Calu3 (cell line): ENCODE measurements around the gene ZNF692. TPM values are rescaled to one million over a fixed set of nuclear protein-coding genes. Genes with fewer than 3 reads are reported as not detected.
A peak's percentile ranks its signal among the peaks of the same experiment; 100 is the strongest.
"Not testable (repeated sequence)": the region's sequence is repeated elsewhere in the genome, so short reads cannot be mapped to it uniquely, and the experiment has no call there.

ENCODE experiments used
- BruUV-seq: library from RNA; stranded (reverse); fragments of 400-500 nt; replicated peaks from 2 replicates; lab custom pipeline; 2021; lab: Mats Ljungman, UMichigan
- CTCF ChIA-PET: fragments of 300-600 bp; sonication (Branson Sonifier 250); formaldehyde crosslinking; loops from one replicate; lab custom pipeline; 2022; ENCODE audit warnings: antibody characterized with exemption; lab: Charles Lee
- DNase-seq: peaks from one replicate; pipeline ENCODE4 v3.0.0; 2022
- H3K27ac Mint-ChIP-seq: one replicate; pipeline ENCODE4 v1.8.0; 2022; ENCODE audit warnings: mixed read lengths; ENCODE audit not compliant: unreplicated experiment
- H3K27me3 Mint-ChIP-seq: one replicate; pipeline ENCODE4 v1.8.0; 2022; ENCODE audit warnings: mixed read lengths; ENCODE audit not compliant: unreplicated experiment
- H3K36me3 Mint-ChIP-seq: one replicate; pipeline ENCODE4 v1.8.0; 2022; ENCODE audit warnings: mild to moderate bottlenecking, moderate library complexity, mixed read lengths; ENCODE audit not compliant: insufficient read depth, unreplicated experiment
- H3K4me1 Mint-ChIP-seq: one replicate; pipeline ENCODE4 v1.8.0; 2022; ENCODE audit warnings: mild to moderate bottlenecking, low read depth, mixed read lengths; ENCODE audit not compliant: unreplicated experiment
- H3K4me3 Mint-ChIP-seq: one replicate; pipeline ENCODE4 v1.8.0; 2022; ENCODE audit warnings: mild to moderate bottlenecking, low read depth, moderate library complexity, mixed read lengths; ENCODE audit not compliant: unreplicated experiment
- H3K9me3 Mint-ChIP-seq: one replicate; pipeline ENCODE4 v1.8.0; 2022; ENCODE audit warnings: low read depth, mixed read lengths; ENCODE audit not compliant: unreplicated experiment
- CTCF ChIP-seq: fragments of 200-600 bp; IDR thresholded peaks from one replicate; pipeline ENCODE4 v1.8.0; 2022; ENCODE audit warnings: antibody characterized with exemption; ENCODE audit not compliant: unreplicated experiment
- intact Hi-C: fragments of 100-400 bp; cut with micrococcal nuclease; formaldehyde crosslinking; loops from one replicate; pipeline ENCODE4 v1.10.0; 2022; ENCODE audit not compliant: unreplicated experiment
- total RNA-seq: library from RNA; stranded (reverse); gene quantifications from 2 replicates; pipeline ENCODE4 v1.2.3, GENCODE V29; 2022

Gene ZNF692
- total RNA-seq, 1 experiment from 2014 or later, result 61.4 TPM

GRCh38 chr1:248884632-248885295 lies 25.9 kb upstream of the ZNF692 start:
- no peak overlapping the region for H3K4me3 Mint-ChIP-seq
- peaks cover 15% of the 10 kb centered on the region for H3K27me3 Mint-ChIP-seq
- CTCF ChIA-PET, result no interaction called here
- no peaks in the 10 kb centered on the region for H3K9me3 Mint-ChIP-seq
- H3K27ac Mint-ChIP-seq, result no peak overlapping the region
- no peaks in the 10 kb centered on the region for H3K36me3 Mint-ChIP-seq
- no TSS peak for BruUV-seq
- intact Hi-C loops, result no loop called here
- peaks cover 7% of the 10 kb centered on the region for H3K4me1 Mint-ChIP-seq
- no peak for TF ChIP-seq CTCF
- DNase-seq, result no peak

GRCh38 chr1:248882427-248882826 lies 23.5 kb upstream of the ZNF692 start:
- H3K27ac Mint-ChIP-seq, BruUV-seq, H3K9me3 Mint-ChIP-seq, intact Hi-C loops, CTCF ChIA-PET, H3K36me3 Mint-ChIP-seq, DNase-seq, H3K4me3 Mint-ChIP-seq, H3K4me1 Mint-ChIP-seq: not testable (repeated sequence)
- H3K27me3 Mint-ChIP-seq, result peaks cover 15% of the 10 kb centered on the region

GRCh38 chr1:248881261-248881660 lies 22.4 kb upstream of the ZNF692 start:
- no peaks in the 10 kb centered on the region for H3K9me3 Mint-ChIP-seq
- no peak for TF ChIP-seq CTCF
- no peaks in the 10 kb centered on the region for H3K36me3 Mint-ChIP-seq
- peaks cover 7% of the 10 kb centered on the region for H3K4me1 Mint-ChIP-seq
- peaks cover 15% of the 10 kb centered on the region for H3K27me3 Mint-ChIP-seq
- BruUV-seq, result no TSS peak
- no peak for DNase-seq
- H3K27ac Mint-ChIP-seq, result no peak overlapping the region
- intact Hi-C loops, result no loop called here
- CTCF ChIA-PET, result no interaction called here
- no peak overlapping the region for H3K4me3 Mint-ChIP-seq

- no TSS peak for BruUV-seq
- Mint-ChIP-seq H3K4me1 (peaks cover 30% of the 10 kb centered on the region), H3K36me3 (peaks cover 23% of the 10 kb centered on the region), H3K9me3 (no peaks in the 10 kb centered on the region), H3K4me3 (peak overlapping the region; percentile 91), H3K27ac (peak overlapping the region; percentile 99), H3K27me3 (peaks cover 16% of the 10 kb centered on the region)
- intact Hi-C loops, result loop anchor here (1.0 to 2.0 kb wide), 4 partner anchors 15 to 48 kb away; partner anchors contain the start of genes PGBD2, ZNF672 and ZNF692
- CTCF ChIA-PET, result interaction anchor here (0.8 to 2.5 kb wide), 4 partner anchors 15 to 48 kb away, joined by 3 to 11 read pairs (median 6); partner anchors contain the start of genes SH3BP5L, ZNF672 and ZNF692
- TF ChIP-seq CTCF, result no peak
- peak; percentile 87 for DNase-seq
These were observed 15.2 kb upstream of the ZNF692 start for GRCh38 chr1:248873993-248874533.
